RKO (cell line): ENCODE measurements around the gene GAB4.
"Not testable (repeated sequence)": the region's sequence is repeated elsewhere in the genome, so short reads cannot be mapped to it uniquely, and the experiment has no call there.

ENCODE experiments used
- DNase-seq: peaks from one replicate; pipeline ENCODE4 v3.0.0-alpha.2; 2016; ENCODE audit warnings: low spot score

Gene GAB4

GRCh38 chr22:17007852-17008731 is at the start of gene GAB4:
Gene GAB4 (minus strand): TSS chr22:17008222. CDS start chr22:17008114, 108 bp downstream.
- DNase-seq, result no peak

- no peak for DNase-seq
These were observed 48.8 kb upstream of the GAB4 start for GRCh38 chr22:17056807-17057206.

- DNase-seq, result no peak
These were observed 48.0 kb upstream of the GAB4 start for GRCh38 chr22:17056058-17056457.

GRCh38 chr22:17047656-17048055 is 39.6 kb upstream of the GAB4 start:
- no peak for DNase-seq

GRCh38 chr22:17046566-17047348 is 38.7 kb upstream of the GAB4 start:
- DNase-seq, result no peak

GRCh38 chr22:17043521-17043920 is 35.5 kb upstream of the GAB4 start:
- no peak for DNase-seq

- DNase-seq, result peak; percentile 49
These were observed 29.1 kb upstream of the GAB4 start for GRCh38 chr22:17036842-17037711.

- DNase-seq, result not testable (repeated sequence)
These were observed 28.2 kb upstream of the GAB4 start for GRCh38 chr22:17035976-17036841.

GRCh38 chr22:17035246-17035645 is 27.2 kb upstream of the GAB4 start:
- no peak for DNase-seq

GRCh38 chr22:17034532-17034931 is 26.5 kb upstream of the GAB4 start:
- DNase-seq, result not testable (repeated sequence)

GRCh38 chr22:17032277-17032676 is 24.3 kb upstream of the GAB4 start:
- DNase-seq, result not testable (repeated sequence)

- not testable (repeated sequence) for DNase-seq
These were observed 16.4 kb upstream of the GAB4 start for GRCh38 chr22:17024380-17024779.

GRCh38 chr22:17015552-17015951 is 7.5 kb upstream of the GAB4 start:
- not testable (repeated sequence) for DNase-seq

GRCh38 chr22:17014101-17014440 is 6.0 kb upstream of the GAB4 start:
- not testable (repeated sequence) for DNase-seq

- no peak for DNase-seq
These were observed 5.5 kb upstream of the GAB4 start for GRCh38 chr22:17013396-17014100.

GRCh38 chr22:17012267-17012666 is 4.2 kb upstream of the GAB4 start:
- DNase-seq, result no peak

GRCh38 chr22:17009640-17010291 is 1.7 kb upstream of the GAB4 start:
- DNase-seq, result no peak

- DNase-seq, result no peak
These were observed 765 bp downstream of the GAB4 start for GRCh38 chr22:17007257-17007656.

GRCh38 chr22:16989915-16990314 is 18.1 kb downstream of the GAB4 start:
- peak; percentile 20 for DNase-seq

- DNase-seq, result no peak
These were observed 19.8 kb downstream of the GAB4 start for GRCh38 chr22:16988257-16988656.
